SH-SY5Y (cell line): ENCODE measurements around the gene SCNN1B.

ENCODE experiments used
- GATA2 ChIP-seq: IDR thresholded peaks from 2 replicates; pipeline ENCODE4 v1.6.1; 2011; ENCODE audit warnings: mild to moderate bottlenecking, low read depth, low read length
- GATA3 ChIP-seq: IDR thresholded peaks from 2 replicates; pipeline ENCODE4 v1.6.1; 2011; ENCODE audit warnings: low read depth, mild to moderate bottlenecking, low read length, moderate library complexity

SCNN1B gene

DNA sequence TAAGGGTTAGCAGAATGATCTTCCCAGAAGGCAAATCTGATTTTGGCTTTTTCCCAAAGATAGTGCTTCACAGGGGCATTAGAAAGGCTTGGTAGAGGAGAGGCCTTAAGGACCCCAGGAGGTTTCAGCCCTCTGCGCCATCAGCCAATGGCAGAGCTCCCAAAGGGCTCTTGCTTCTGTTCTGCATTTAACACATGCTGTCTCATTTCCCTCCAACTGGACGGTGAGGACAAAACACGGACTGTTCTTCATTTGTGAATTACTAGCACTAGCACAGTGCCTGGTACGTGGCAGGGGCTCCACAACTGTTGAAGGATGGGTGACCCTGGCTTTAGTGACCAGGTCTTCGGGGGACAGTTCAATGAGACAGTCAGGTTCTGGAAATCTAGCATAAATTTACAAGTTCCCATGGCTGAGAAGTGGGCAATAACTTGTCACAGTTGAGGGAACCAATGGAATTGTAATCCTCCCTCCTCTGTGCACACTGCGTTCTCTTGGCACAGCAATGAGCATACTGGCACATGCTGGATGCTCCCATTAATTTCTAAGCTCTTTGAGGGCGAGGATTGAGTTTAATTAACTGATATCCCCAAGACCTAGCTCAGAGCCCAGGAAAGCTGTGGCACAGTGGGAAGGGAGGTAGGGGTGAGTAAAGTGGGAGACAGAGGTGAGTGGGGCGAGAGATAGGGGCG is 105.5 kb downstream of the SCNN1B start:
- TF ChIP-seq GATA3 (no peak), GATA2 (no peak)

DNA sequence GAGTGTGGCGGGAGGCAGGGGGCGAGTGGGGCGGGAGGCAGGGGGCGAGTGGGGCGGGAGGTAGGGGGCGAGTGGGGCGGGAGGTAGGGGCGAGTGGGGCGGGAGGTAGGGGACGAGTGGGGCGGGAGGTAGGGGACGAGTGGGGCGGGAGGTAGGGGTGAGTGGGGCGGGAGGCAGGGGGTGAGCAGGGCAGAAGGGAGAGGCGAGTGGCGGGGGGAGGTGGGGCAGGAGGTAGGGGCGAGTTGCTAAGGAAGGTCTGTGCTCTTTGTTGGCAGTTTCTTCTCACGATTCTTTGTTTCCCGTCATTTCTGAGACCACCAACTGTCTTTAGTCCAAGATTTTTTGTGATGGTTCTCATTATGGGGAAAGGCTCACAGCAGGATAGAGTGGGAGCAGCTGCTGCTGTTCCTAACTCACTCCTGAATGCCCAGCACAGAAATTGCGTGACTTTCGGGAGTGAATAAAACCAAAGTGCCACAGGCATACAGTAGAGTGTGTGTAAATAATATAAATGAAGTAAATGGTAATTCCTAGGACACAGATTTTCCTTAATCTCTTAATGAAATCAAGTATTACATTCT is 106.2 kb downstream of the SCNN1B start:
- TF ChIP-seq GATA2 (no peak), GATA3 (no peak)

DNA sequence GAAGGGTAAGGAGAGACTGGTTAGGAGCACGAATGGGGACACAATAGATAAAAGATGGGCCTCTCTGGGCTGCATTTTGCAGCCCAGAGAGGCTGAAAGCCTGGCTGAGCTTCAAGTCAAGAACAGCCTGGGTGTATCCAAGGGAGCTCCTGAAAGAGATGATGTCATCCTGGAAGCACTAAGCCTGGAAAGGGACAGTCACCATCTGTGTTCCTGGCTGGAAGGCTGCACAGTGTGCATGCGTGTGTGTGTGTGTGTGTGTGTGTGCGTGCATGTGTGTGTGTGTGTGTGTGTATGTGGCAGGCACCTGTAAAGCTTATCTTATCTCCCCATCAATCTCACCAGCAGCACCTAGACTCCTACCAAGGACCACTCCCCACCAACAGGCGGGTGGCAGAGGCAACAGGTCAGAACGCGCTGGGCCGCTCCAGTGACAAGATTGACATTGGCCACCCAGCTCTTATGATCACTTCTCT is 106.8 kb downstream of the SCNN1B start:
- TF ChIP-seq GATA3 = no peak
- 0 out of 2 replicates have a peak, but pooled peaks have one; percentile 30 for TF ChIP-seq GATA2

DNA sequence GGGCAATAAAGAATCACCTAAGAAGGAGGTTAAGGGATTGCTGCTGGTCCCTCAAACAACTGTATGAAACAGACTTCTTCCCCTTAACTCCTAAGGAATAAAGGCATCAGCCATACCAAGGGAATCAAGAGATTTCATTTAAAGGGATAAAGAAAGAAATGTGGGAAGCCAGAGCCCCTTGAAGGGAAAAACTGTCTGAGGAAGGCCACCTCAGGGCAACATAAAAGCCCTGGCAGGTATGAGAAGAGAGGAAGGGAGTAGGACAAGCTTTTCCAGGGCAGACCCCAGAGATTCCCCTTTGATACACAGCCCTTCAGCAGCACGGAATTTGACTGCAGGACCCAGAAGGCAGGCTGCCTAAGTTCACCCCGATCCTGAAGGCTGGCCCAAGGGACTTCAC is 107.4 kb downstream of the SCNN1B start:
- TF ChIP-seq GATA2 (no peak), GATA3 (no peak)

DNA sequence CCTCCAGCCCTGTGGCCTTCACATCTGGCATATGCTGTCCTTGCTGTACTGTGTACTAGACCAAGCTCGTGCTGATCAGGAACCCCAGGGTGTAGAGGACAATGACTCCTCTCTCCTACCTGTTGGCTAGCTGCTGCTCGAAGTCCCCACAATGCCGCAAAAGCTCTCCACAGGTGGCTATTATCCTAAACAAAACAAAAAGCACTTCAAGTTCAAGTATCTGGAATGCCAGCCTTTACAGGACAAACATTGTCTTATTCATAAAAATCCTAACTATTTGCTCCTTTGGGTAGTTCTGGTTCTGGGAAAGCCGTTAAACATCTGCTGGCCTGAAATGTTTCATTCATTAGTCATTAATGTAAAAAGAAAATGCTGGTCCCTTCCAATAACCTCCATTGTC is 108.1 kb downstream of the SCNN1B start:
- no peak for TF ChIP-seq GATA2
- TF ChIP-seq GATA3 = no peak

DNA sequence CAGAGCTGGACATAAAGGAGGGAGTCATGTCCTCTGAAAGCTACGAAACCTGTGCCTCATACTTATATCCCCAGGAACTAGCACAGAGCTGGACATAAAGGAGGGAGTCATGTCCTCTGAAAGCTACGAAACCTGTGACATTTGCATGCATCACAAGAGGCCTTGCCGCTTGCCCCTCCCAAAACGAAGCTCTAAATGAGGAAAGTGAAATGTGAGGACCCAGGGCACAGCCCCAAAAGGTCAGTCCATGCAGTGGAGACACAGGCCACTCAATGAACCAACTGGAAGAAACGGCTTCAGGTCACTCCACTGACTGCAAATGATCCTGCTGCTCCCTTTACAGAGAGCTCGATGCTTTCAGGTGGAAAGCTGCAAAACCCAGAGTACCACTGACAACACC is 112.6 kb downstream of the SCNN1B start:
- no peak for TF ChIP-seq GATA3
- no peak for TF ChIP-seq GATA2

DNA sequence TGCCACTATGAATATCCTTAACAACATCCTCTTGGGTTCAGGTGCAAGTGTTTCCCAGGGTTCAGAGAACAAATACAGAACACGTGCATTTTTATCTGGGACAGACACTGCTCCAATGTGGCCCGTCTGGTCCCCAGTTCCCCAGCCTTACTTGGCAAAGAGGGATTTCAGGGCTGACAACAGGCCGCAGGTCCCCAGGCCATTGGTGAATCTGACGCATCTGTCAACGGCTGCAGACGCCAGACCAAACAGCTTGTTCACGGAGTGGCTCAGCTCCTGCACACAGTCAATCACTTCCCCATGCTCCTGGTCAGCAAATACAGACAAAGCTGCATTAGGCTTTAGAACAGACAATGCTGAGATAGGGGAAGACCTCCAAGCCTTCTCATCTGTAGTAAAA is 114.7 kb downstream of the SCNN1B start:
- TF ChIP-seq GATA2 = no peak
- no peak for TF ChIP-seq GATA3

DNA sequence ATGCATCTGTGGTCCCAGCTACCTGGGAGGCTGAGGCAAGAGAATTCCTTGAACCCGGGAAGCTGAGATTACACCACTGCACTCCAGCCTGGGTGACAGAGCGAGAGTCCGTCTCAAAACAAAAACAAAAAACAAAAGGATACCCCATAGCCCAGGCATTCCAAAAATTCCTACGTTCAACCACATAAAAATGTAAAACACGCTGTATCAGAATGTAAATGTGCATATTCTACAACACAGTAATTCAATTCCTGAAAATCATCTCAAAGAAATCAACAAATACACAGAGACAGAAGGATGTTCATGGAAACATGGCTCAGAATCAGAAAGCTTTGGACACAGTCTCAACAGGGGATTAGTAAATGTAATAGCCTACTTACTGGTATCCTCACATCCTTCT is 117.9 kb downstream of the SCNN1B start:
- TF ChIP-seq GATA3 (no peak), GATA2 (no peak)

DNA sequence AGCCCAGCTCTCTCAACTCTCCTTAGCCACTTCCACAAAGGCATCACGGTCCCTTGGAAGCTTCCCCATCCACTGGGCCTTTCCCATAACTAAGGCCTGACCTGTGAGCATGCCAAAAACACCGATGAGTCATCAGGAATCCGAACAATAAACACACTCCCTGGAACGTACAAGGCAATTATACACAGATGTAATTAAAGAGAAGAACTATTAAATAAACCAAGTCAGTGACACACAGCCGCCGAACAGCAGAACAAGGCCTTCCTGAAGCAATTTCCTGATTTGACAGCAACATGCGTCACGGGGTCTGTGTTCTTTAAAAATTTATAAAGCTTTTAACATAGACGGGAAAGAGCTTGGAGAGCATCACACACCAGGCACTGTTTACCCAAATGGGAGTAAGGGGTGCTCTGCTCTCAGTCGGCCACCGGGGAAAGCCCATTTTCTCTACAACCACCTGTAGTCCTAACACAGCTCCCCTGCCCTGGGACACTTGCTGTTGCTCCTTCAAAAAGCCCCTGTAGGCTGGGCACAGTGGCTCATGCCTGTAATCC is 121.5 kb downstream of the SCNN1B start:
- TF ChIP-seq GATA2 (no peak), GATA3 (no peak)

DNA sequence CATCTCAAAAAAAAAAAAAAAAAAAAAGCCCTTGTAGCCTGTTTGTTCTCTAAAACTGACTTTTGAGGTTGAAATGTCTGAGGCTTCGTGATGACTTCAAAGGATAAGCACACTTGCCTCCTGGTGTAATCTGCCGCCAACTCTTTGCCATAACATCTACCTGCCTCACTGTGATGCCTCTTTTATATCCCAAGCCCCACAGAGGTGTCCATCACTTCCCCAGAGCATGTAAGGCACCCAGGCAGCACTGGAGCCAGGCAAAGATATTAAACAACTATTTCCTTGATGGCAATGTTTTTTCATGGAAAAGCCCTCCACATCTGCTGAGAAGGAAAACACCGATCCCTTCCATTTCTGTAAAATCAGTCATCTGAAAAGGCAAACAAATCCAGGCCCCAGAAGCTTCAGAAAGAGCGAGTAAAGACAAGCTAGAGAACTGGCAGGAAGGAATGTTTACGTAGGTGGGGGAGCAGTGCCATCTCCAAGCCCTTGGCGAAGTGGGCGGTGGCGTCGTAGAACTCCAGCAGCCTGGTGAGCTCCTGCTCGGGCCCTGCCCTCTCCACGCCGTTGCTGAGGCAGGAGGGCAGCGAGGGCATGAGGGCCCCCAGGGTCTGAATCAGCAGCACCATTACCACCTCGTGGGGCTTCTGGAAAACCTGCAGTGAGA is 122.3 kb downstream of the SCNN1B start:
- TF ChIP-seq GATA2 (no peak), GATA3 (no peak)

DNA sequence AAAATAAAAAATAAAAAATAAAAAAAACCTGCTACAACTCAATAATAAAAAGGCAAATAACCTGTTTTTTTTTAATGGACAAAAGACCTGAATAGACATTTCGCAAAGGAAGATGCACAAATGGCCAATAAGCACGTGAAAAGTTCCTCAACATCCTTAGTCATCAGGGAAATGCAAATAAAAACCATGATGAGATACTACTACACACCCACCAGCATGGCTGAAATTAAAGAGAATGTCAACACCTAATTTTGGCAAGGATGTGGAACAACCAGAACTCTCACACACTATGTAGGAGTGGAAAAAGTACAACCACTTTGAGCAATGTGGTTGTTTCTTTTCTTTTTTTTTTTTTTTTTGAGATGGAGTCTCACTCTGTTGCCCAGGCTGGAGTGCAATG is 126.2 kb downstream of the SCNN1B start:
- TF ChIP-seq GATA3 (no peak), GATA2 (no peak)
